Mesenchymal stem cell (in vitro differentiated cells and primary cell): ENCODE measurements around the gene HAT1.
"Not testable (repeated sequence)": the region's sequence is repeated elsewhere in the genome, so short reads cannot be mapped to it uniquely, and the experiment has no call there.

Source experiments
- DNase-seq: peaks from one replicate; pipeline ENCODE4 v3.0.0-alpha.2; 2013
- H2AFZ ChIP-seq: one replicate; pipeline ENCODE4 v1.6.1; 2013; ENCODE audit warnings: low read depth, mild to moderate bottlenecking, control low read depth, inconsistent platforms, low read length, moderate library complexity
- H2AK5ac ChIP-seq: 2 replicates; pipeline ENCODE4 v1.6.1; 2013; ENCODE audit warnings: low read length, moderate library complexity, mild to moderate bottlenecking, inconsistent platforms; ENCODE audit not compliant: severe bottlenecking
- H2BK120ac ChIP-seq: one replicate; pipeline ENCODE4 v1.6.1; 2013; ENCODE audit warnings: low read depth, mild to moderate bottlenecking, inconsistent platforms, low read length, moderate library complexity
- H2BK12ac ChIP-seq, 2 experiments: one replicate each; pipeline ENCODE4 v1.6.1; 2013; ENCODE audit warnings: inconsistent platforms in 2 of 2, low read length in 2 of 2, mild to moderate bottlenecking in 2 of 2, moderate library complexity in 2 of 2, control low read depth in 1 of 2
- H2BK15ac ChIP-seq: one replicate; pipeline ENCODE4 v1.6.1; 2013; ENCODE audit warnings: mild to moderate bottlenecking, low read depth, inconsistent platforms; ENCODE audit not compliant: poor library complexity, severe bottlenecking
- H2BK5ac ChIP-seq: 2 replicates; pipeline ENCODE4 v1.6.1; 2013; ENCODE audit warnings: low read depth, mild to moderate bottlenecking, low read length, control low read depth, inconsistent platforms; ENCODE audit not compliant: poor library complexity, severe bottlenecking
- H3K14ac ChIP-seq, 2 experiments: one replicate each; pipeline ENCODE4 v1.6.1; 2013; ENCODE audit warnings: inconsistent platforms in 2 of 2, low read length in 2 of 2, control low read depth in 1 of 2, mild to moderate bottlenecking in 1 of 2, moderate library complexity in 1 of 2
- H3K18ac ChIP-seq, 2 experiments: one replicate each; pipeline ENCODE4 v1.6.1; 2013; ENCODE audit warnings: inconsistent platforms in 2 of 2, low read length in 2 of 2, control low read depth in 1 of 2, low read depth in 1 of 2, mild to moderate bottlenecking in 1 of 2
- H3K23ac ChIP-seq, 2 experiments: one replicate each; pipeline ENCODE4 v1.6.1; 2013; ENCODE audit warnings: inconsistent platforms in 2 of 2, low read length in 2 of 2, mild to moderate bottlenecking in 2 of 2, moderate library complexity in 2 of 2, control low read depth in 1 of 2
- H3K27ac ChIP-seq: 2 replicates; pipeline ENCODE4 v1.5.1; 2013; ENCODE audit warnings: mild to moderate bottlenecking, moderate library complexity, low read length, control low read depth, inconsistent platforms; ENCODE audit not compliant: poor library complexity, severe bottlenecking
- H3K27me3 ChIP-seq, 2 experiments: 2 replicates each; pipeline versions ENCODE4 v1.6.1 to v1.7.0; 2013; ENCODE audit warnings: low read length in 2 of 2, mild to moderate bottlenecking in 2 of 2, moderate library complexity in 2 of 2, control low read depth in 1 of 2, inconsistent platforms in 1 of 2; ENCODE audit not compliant: control insufficient read depth in 1 of 2, insufficient read depth in 1 of 2
- H3K36me3 ChIP-seq, 2 experiments: 2 replicates each; pipeline versions ENCODE4 v1.6.1 to v1.7.0; 2013; ENCODE audit warnings: low read length in 2 of 2, control low read depth in 1 of 2, inconsistent platforms in 1 of 2, low read depth in 1 of 2, mild to moderate bottlenecking in 1 of 2; ENCODE audit not compliant: insufficient read depth in 2 of 2, control insufficient read depth in 1 of 2
- H3K4ac ChIP-seq, 2 experiments: one replicate each; pipeline ENCODE4 v1.6.1; 2013; ENCODE audit warnings: inconsistent platforms in 2 of 2, low read length in 2 of 2, mild to moderate bottlenecking in 2 of 2, moderate library complexity in 2 of 2, control low read depth in 1 of 2, low read depth in 1 of 2
- H3K4me1 ChIP-seq: 2 replicates; pipeline ENCODE4 v1.6.1; 2013; ENCODE audit warnings: low read depth, low read length, control low read depth; ENCODE audit not compliant: control insufficient read depth, insufficient read depth
- H3K4me2 ChIP-seq: 2 replicates; pipeline ENCODE4 v1.6.1; 2013; ENCODE audit warnings: low read length, mild to moderate bottlenecking, inconsistent platforms; ENCODE audit not compliant: poor library complexity, severe bottlenecking
- H3K4me3 ChIP-seq, 2 experiments: 2 replicates each; pipeline versions ENCODE4 v1.5.1 to v1.7.0; 2013; ENCODE audit warnings: low read length in 2 of 2, mild to moderate bottlenecking in 2 of 2, control low read depth in 1 of 2, low read depth in 1 of 2; ENCODE audit not compliant: insufficient read depth in 1 of 2
- H3K79me1 ChIP-seq: replicated peaks from 2 replicates; pipeline ENCODE4 v1.6.1; 2013; ENCODE audit warnings: mild to moderate bottlenecking, control low read depth, low read length, inconsistent platforms; ENCODE audit not compliant: poor library complexity, severe bottlenecking
- H3K9ac ChIP-seq: 2 replicates; pipeline ENCODE4 v1.7.0; 2013; ENCODE audit warnings: mild to moderate bottlenecking, low read length, moderate library complexity
- H3K9me3 ChIP-seq: 2 replicates; pipeline ENCODE4 v1.7.0; 2013; ENCODE audit warnings: mild to moderate bottlenecking, low read length; ENCODE audit not compliant: control insufficient read depth
- H4K8ac ChIP-seq: one replicate; pipeline ENCODE4 v1.6.1; 2013; ENCODE audit warnings: inconsistent platforms, mild to moderate bottlenecking, low read length, moderate library complexity
- H4K91ac ChIP-seq: one replicate; pipeline ENCODE4 v1.6.1; 2013; ENCODE audit warnings: mild to moderate bottlenecking, low read length, inconsistent platforms
- WGBS: methylation state at CpG from one replicate; pipeline ENCODE4 v1.1.7; 2013; ENCODE audit warnings: mixed read lengths; 5-methylcytosine and 5-hydroxymethylcytosine counted together

The HAT1 gene

GRCh38 chr2:171979103-171979502, 56.8 kb downstream of the HAT1 start:
- no peak for DNase-seq
- no peak overlapping the region for H2BK12ac ChIP-seq
- H3K14ac ChIP-seq, result no peak overlapping the region
- no peak overlapping the region for H2BK5ac ChIP-seq
- no peak overlapping the region for H2AK5ac ChIP-seq
- no peak overlapping the region for H4K91ac ChIP-seq
- no peak overlapping the region for H3K4me2 ChIP-seq
- no peak overlapping the region for H2BK15ac ChIP-seq
- H3K9me3 ChIP-seq, result no peaks in the 10 kb centered on the region
- H3K36me3 ChIP-seq, result peaks cover 20 to 69% of the 10 kb centered on the region in 2 experiments
- H3K18ac ChIP-seq, result no peak overlapping the region
- peaks cover 6% of the 10 kb centered on the region for H3K79me1 ChIP-seq
- no peaks in the 10 kb centered on the region for H3K27me3 ChIP-seq
- H3K4me3 ChIP-seq, result no peak overlapping the region
- H3K27ac ChIP-seq, result no peak overlapping the region
- no peak overlapping the region for H4K8ac ChIP-seq
- no peak overlapping the region for H2BK120ac ChIP-seq
- H2AFZ ChIP-seq, result no peak overlapping the region
- H3K4ac ChIP-seq, result no peak overlapping the region
- 100% methylated on average over 2 of the region's 4 CpGs for WGBS
- no peaks in the 10 kb centered on the region for H3K4me1 ChIP-seq
- no peak overlapping the region for H3K23ac ChIP-seq
- H3K9ac ChIP-seq, result no peak overlapping the region

GRCh38 chr2:171983924-171984323, 61.7 kb downstream of the HAT1 start:
- not testable (repeated sequence) for H3K9ac ChIP-seq, H3K9me3 ChIP-seq, H3K27me3 ChIP-seq, H2AFZ ChIP-seq, H4K8ac ChIP-seq, H3K4me2 ChIP-seq, DNase-seq, H3K79me1 ChIP-seq, H2BK12ac ChIP-seq, H3K18ac ChIP-seq, H2AK5ac ChIP-seq, H3K27ac ChIP-seq, H2BK120ac ChIP-seq, H3K4me1 ChIP-seq, H3K14ac ChIP-seq, H2BK5ac ChIP-seq, H3K4me3 ChIP-seq, H2BK15ac ChIP-seq, H3K4ac ChIP-seq, H4K91ac ChIP-seq, H3K23ac ChIP-seq
- peaks cover 13 to 45% of the 10 kb centered on the region in 2 experiments for H3K36me3 ChIP-seq
- WGBS, result 100% methylated on average over 1 of the region's 1 CpG

GRCh38 chr2:171985076-171985475, 62.8 kb downstream of the HAT1 start:
- peaks cover 7 to 34% of the 10 kb centered on the region in 2 experiments for H3K36me3 ChIP-seq
- no peak overlapping the region for H3K4ac ChIP-seq
- DNase-seq, result no peak
- H3K4me3 ChIP-seq, result no peak overlapping the region
- H3K27ac ChIP-seq, result no peak overlapping the region
- no peaks in the 10 kb centered on the region for H3K9me3 ChIP-seq
- H3K79me1 ChIP-seq, result peaks cover 2% of the 10 kb centered on the region
- H4K91ac ChIP-seq, result no peak overlapping the region
- no peak overlapping the region for H3K18ac ChIP-seq
- H2BK120ac ChIP-seq, result no peak overlapping the region
- no peak overlapping the region for H2AK5ac ChIP-seq
- no peak overlapping the region for H3K23ac ChIP-seq
- H3K27me3 ChIP-seq, result no peaks in the 10 kb centered on the region
- no peak overlapping the region for H3K4me2 ChIP-seq
- no peak overlapping the region for H2BK15ac ChIP-seq
- 89% methylated on average over 2 of the region's 2 CpGs for WGBS
- H4K8ac ChIP-seq, result no peak overlapping the region
- H3K4me1 ChIP-seq, result no peaks in the 10 kb centered on the region
- H3K9ac ChIP-seq, result no peak overlapping the region
- H3K14ac ChIP-seq, result no peak overlapping the region
- H2AFZ ChIP-seq, result no peak overlapping the region
- no peak overlapping the region for H2BK12ac ChIP-seq
- no peak overlapping the region for H2BK5ac ChIP-seq

GRCh38 chr2:171986778-171987177, 64.5 kb downstream of the HAT1 start:
- Histone ChIP-seq H3K4me3 (no peak overlapping the region), H3K9ac (no peak overlapping the region), H3K14ac (no peak overlapping the region), H2AK5ac (no peak overlapping the region), H4K8ac (no peak overlapping the region), H2BK5ac (no peak overlapping the region), H4K91ac (no peak overlapping the region), H3K4me1 (no peaks in the 10 kb centered on the region), H3K23ac (no peak overlapping the region), H3K9me3 (no peaks in the 10 kb centered on the region), H3K4ac (no peak overlapping the region), H2BK120ac (no peak overlapping the region), H3K36me3 (peaks cover 0 to 23% of the 10 kb centered on the region in 2 experiments), H2BK15ac (no peak overlapping the region), H3K27me3 (no peaks in the 10 kb centered on the region), H2AFZ (no peak overlapping the region), H3K27ac (no peak overlapping the region), H3K18ac (no peak overlapping the region), H3K79me1 (peaks cover 2% of the 10 kb centered on the region), H2BK12ac (no peak overlapping the region), H3K4me2 (no peak overlapping the region)
- no peak for DNase-seq
- WGBS, result 97% methylated on average over 3 of the region's 4 CpGs
